A549 (cell line): ENCODE data around the gene CHST7.

Experiments used
- JUNB ChIP-seq: fragments of >200 bp; sonication (Bioruptor Twin); formaldehyde crosslinking; IDR thresholded peaks from 2 replicates; pipeline ENCODE4 v1.6.1; 2016
- POLR2A ChIP-seq: IDR thresholded peaks from 2 replicates; pipeline ENCODE4 v1.6.1; 2012; ENCODE audit warnings: mild to moderate bottlenecking, low read length
- SMC3 ChIP-seq: fragments of >200 bp; sonication (Bioruptor Twin); formaldehyde crosslinking; IDR thresholded peaks from 3 replicates; pipeline ENCODE4 v1.6.1; 2018; ENCODE audit warnings: inconsistent platforms
- TF ChIP-seq, protein P1 (sequence below): fragments of >200 bp; sonication (Bioruptor Twin); formaldehyde crosslinking; IDR thresholded peaks from 3 replicates; pipeline ENCODE4 v1.5.1; 2016
- TF ChIP-seq, protein P2 (sequence below): fragments of 200-600 bp; sonication (generic); IDR thresholded peaks from 2 replicates; pipeline ENCODE4 v1.6.1; 2016; ENCODE audit warnings: antibody characterized with exemption, mild to moderate bottlenecking, moderate library complexity

DNA sequence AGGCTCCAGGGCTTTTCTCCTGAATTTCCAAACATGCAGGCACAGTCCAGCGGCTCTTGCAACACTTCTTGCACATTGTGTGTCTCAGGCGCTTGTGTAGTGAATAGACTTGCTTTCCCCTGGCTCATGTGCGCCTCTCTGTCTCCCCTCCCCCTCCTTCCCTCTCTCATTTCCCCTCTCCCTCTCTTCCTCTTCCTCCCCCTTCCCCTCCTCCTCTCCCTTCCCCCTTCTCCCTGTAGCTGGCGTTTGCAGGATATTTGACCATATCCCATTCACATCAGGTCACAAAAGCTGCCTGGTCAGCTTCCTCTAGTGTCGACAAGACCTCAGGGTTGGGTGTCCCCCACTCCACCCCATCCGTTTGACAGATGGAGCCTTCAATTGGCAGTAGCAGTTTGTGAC, 2.4 kb downstream of the CHST7 start:
- no peak for TF ChIP-seq JUNB
- TF ChIP-seq SMC3, result no peak
- TF ChIP-seq POLR2A, result no peak
- TF ChIP-seq, protein P1, sequence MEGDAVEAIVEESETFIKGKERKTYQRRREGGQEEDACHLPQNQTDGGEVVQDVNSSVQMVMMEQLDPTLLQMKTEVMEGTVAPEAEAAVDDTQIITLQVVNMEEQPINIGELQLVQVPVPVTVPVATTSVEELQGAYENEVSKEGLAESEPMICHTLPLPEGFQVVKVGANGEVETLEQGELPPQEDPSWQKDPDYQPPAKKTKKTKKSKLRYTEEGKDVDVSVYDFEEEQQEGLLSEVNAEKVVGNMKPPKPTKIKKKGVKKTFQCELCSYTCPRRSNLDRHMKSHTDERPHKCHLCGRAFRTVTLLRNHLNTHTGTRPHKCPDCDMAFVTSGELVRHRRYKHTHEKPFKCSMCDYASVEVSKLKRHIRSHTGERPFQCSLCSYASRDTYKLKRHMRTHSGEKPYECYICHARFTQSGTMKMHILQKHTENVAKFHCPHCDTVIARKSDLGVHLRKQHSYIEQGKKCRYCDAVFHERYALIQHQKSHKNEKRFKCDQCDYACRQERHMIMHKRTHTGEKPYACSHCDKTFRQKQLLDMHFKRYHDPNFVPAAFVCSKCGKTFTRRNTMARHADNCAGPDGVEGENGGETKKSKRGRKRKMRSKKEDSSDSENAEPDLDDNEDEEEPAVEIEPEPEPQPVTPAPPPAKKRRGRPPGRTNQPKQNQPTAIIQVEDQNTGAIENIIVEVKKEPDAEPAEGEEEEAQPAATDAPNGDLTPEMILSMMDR, result no peak
- TF ChIP-seq, protein P2, sequence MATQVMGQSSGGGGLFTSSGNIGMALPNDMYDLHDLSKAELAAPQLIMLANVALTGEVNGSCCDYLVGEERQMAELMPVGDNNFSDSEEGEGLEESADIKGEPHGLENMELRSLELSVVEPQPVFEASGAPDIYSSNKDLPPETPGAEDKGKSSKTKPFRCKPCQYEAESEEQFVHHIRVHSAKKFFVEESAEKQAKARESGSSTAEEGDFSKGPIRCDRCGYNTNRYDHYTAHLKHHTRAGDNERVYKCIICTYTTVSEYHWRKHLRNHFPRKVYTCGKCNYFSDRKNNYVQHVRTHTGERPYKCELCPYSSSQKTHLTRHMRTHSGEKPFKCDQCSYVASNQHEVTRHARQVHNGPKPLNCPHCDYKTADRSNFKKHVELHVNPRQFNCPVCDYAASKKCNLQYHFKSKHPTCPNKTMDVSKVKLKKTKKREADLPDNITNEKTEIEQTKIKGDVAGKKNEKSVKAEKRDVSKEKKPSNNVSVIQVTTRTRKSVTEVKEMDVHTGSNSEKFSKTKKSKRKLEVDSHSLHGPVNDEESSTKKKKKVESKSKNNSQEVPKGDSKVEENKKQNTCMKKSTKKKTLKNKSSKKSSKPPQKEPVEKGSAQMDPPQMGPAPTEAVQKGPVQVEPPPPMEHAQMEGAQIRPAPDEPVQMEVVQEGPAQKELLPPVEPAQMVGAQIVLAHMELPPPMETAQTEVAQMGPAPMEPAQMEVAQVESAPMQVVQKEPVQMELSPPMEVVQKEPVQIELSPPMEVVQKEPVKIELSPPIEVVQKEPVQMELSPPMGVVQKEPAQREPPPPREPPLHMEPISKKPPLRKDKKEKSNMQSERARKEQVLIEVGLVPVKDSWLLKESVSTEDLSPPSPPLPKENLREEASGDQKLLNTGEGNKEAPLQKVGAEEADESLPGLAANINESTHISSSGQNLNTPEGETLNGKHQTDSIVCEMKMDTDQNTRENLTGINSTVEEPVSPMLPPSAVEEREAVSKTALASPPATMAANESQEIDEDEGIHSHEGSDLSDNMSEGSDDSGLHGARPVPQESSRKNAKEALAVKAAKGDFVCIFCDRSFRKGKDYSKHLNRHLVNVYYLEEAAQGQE, result no peak
